Myocyte (in vitro differentiated cells): Measurements from ENCODE around the gene ATG7. TPM values are rescaled to one million over a fixed set of nuclear protein-coding genes. Genes with fewer than 3 reads are reported as not detected.

ENCODE experiments used
- DNase-seq: peaks from one replicate; pipeline ENCODE4 v3.0.0-alpha.2; 2012; ENCODE audit warnings: low read depth
- total RNA-seq: library from RNA; depleted of rRNA; stranded (reverse); fragments of >200 nt; gene quantifications from 2 replicates; pipeline ENCODE4 v1.2.3, GENCODE V29; 2014

The ATG7 gene
- total RNA-seq, 1 donor from 2014 or later: 24.3 TPM

- DNase-seq: no peak
Measured at GRCh38 chr3:11350374-11350773, 78.2 kb downstream of the ATG7 start.

- DNase-seq: no peak
Measured at GRCh38 chr3:11351451-11351850, 79.3 kb downstream of the ATG7 start.

- no peak for DNase-seq
Measured at GRCh38 chr3:11356269-11356668, 84.1 kb downstream of the ATG7 start.

GRCh38 chr3:11362600-11362999 lies 90.4 kb downstream of the ATG7 start:
- DNase-seq: no peak

GRCh38 chr3:11363715-11364114 lies 91.5 kb downstream of the ATG7 start:
- no peak for DNase-seq

GRCh38 chr3:11364181-11364580 lies 92.0 kb downstream of the ATG7 start:
- no peak for DNase-seq

- peak; percentile 51 for DNase-seq
Measured at GRCh38 chr3:11367143-11367693, 95.0 kb downstream of the ATG7 start.

GRCh38 chr3:11370191-11370590 lies 98.0 kb downstream of the ATG7 start:
- no peak for DNase-seq

- DNase-seq: no peak
Measured at GRCh38 chr3:11370966-11371365, 98.8 kb downstream of the ATG7 start.

- no peak for DNase-seq
Measured at GRCh38 chr3:11371747-11372146, 99.5 kb downstream of the ATG7 start.

- DNase-seq: no peak
Measured at GRCh38 chr3:11373235-11373634, 101.0 kb downstream of the ATG7 start.

- DNase-seq: no peak
Measured at GRCh38 chr3:11373654-11374053, 101.5 kb downstream of the ATG7 start.

- DNase-seq: peak; percentile 7
Measured at GRCh38 chr3:11375333-11376088, 103.3 kb downstream of the ATG7 start.

GRCh38 chr3:11377719-11378118 lies 105.5 kb downstream of the ATG7 start:
- DNase-seq: no peak

GRCh38 chr3:11379238-11379823 lies 107.1 kb downstream of the ATG7 start:
- peak; percentile 68 for DNase-seq

GRCh38 chr3:11379824-11380701 lies 107.9 kb downstream of the ATG7 start:
- peak; percentile 23 for DNase-seq

- DNase-seq: peak; percentile 19
Measured at GRCh38 chr3:11381141-11381540, 108.9 kb downstream of the ATG7 start.

- DNase-seq: peak; percentile 82
Measured at GRCh38 chr3:11381563-11381962, 109.4 kb downstream of the ATG7 start.

GRCh38 chr3:11382146-11382745 lies 110.0 kb downstream of the ATG7 start:
- DNase-seq: peak; percentile 23

GRCh38 chr3:11384074-11384473 lies 111.9 kb downstream of the ATG7 start:
- no peak for DNase-seq

- DNase-seq: no peak
Measured at GRCh38 chr3:11385326-11385725, 113.1 kb downstream of the ATG7 start.
